Fibroblast of lung (primary cell): ENCODE measurements around the gene COL18A1. TPM values are rescaled to one million over a fixed set of nuclear protein-coding genes. Genes with fewer than 3 reads are reported as not detected.

Experiments
- DNase-seq, 2 donors: peaks; one replicate each; pipeline versions ENCODE4 v3.0.0 to v3.0.0-alpha.2; 2010; ENCODE audit warnings: low read depth in 2 of 2
- H2AFZ ChIP-seq: 2 replicates; pipeline ENCODE4 v1.5.1; 2012; ENCODE audit warnings: low read length, control low read depth, inconsistent platforms
- H3K27ac ChIP-seq: 2 replicates; pipeline ENCODE4 v1.5.1; 2011; ENCODE audit warnings: low read length, control low read depth; ENCODE audit not compliant: insufficient read depth
- H3K27me3 ChIP-seq: 2 replicates; pipeline ENCODE4 v1.5.1; 2011; ENCODE audit warnings: mild to moderate bottlenecking, low read length; ENCODE audit not compliant: control insufficient read depth, insufficient read depth
- H3K36me3 ChIP-seq: 2 replicates; pipeline ENCODE4 v1.5.1; 2011; ENCODE audit warnings: low read length; ENCODE audit not compliant: control insufficient read depth, insufficient read depth
- H3K4me1 ChIP-seq: 2 replicates; pipeline ENCODE4 v1.5.1; 2011; ENCODE audit warnings: low read length; ENCODE audit not compliant: control insufficient read depth, insufficient read depth; ENCODE audit errors: extremely low read depth
- H3K4me2 ChIP-seq: 2 replicates; pipeline ENCODE4 v1.5.1; 2011; ENCODE audit warnings: low read length, control low read depth; ENCODE audit not compliant: insufficient read depth; ENCODE audit errors: extremely low read depth
- H3K4me3 ChIP-seq, 4 experiments: fragments of 200-600 bp in 1 of 4; sonication (generic) in 1 of 4; replicated peaks in 1 of 4; 2 replicates each; pipeline ENCODE4 v1.5.1; 2011 to 2016; ENCODE audit warnings: low read length in 4 of 4, low read depth in 3 of 4, mild to moderate bottlenecking in 3 of 4, control low read depth in 2 of 4, inconsistent platforms in 1 of 4, mixed read lengths in 1 of 4; ENCODE audit not compliant: insufficient read depth in 1 of 4; ENCODE audit errors: control extremely low read depth in 1 of 4
- H3K79me2 ChIP-seq: 2 replicates; pipeline ENCODE4 v1.5.1; 2012; ENCODE audit warnings: mild to moderate bottlenecking, low read length, inconsistent platforms; ENCODE audit not compliant: control insufficient read depth, insufficient read depth
- H3K9ac ChIP-seq: 2 replicates; pipeline ENCODE4 v1.5.1; 2011; ENCODE audit warnings: mild to moderate bottlenecking, low read length, control low read depth; ENCODE audit not compliant: insufficient read depth
- H3K9me3 ChIP-seq: 2 replicates; pipeline ENCODE4 v1.5.1; 2012; ENCODE audit warnings: low read depth, low read length; ENCODE audit not compliant: control insufficient read depth, insufficient read depth
- H4K20me1 ChIP-seq: 2 replicates; pipeline ENCODE4 v1.5.1; 2011; ENCODE audit warnings: low read length; ENCODE audit not compliant: control insufficient read depth, insufficient read depth; ENCODE audit errors: extremely low read depth
- EZH2 ChIP-seq: IDR thresholded peaks from 2 replicates; pipeline ENCODE4 v1.5.1; 2012; ENCODE audit warnings: low read length, control low read depth, mild to moderate bottlenecking; ENCODE audit errors: missing control alignments
- polyA plus RNA-seq, 2 donors: library from polyadenylated mRNA; depleted of rRNA in 1 of 2; stranded (reverse) in 1 of 2; unstranded in 1 of 2; fragments of >200 nt; gene quantifications; 2 replicates each; pipeline ENCODE4 v1.2.1, GENCODE V29; 2011 to 2012; ENCODE audit warnings: missing spikeins in 1 of 2
- total RNA-seq: library from RNA; depleted of rRNA; stranded (reverse); fragments of >200 nt; gene quantifications from 2 replicates; pipeline ENCODE4 v1.2.1, GENCODE V29; 2014
- TF ChIP-seq, protein P1 (sequence below), 2 donors: IDR thresholded peaks in 1 of 2; conservative IDR thresholded peaks in 1 of 2; 1 replicate in 1 of 2; 2 replicates in 1 of 2; pipeline ENCODE4 v1.5.1; 2011 to 2012; ENCODE audit warnings: low read length in 2 of 2, control low read depth in 1 of 2, inconsistent platforms in 1 of 2, low read depth in 1 of 2, mild to moderate bottlenecking in 1 of 2

Gene COL18A1
- total and polyA plus RNA-seq, 2 donors (not counting 1 experiment from before 2014, with no cell fraction given) = 24.3 to 38.8 TPM

DNA sequence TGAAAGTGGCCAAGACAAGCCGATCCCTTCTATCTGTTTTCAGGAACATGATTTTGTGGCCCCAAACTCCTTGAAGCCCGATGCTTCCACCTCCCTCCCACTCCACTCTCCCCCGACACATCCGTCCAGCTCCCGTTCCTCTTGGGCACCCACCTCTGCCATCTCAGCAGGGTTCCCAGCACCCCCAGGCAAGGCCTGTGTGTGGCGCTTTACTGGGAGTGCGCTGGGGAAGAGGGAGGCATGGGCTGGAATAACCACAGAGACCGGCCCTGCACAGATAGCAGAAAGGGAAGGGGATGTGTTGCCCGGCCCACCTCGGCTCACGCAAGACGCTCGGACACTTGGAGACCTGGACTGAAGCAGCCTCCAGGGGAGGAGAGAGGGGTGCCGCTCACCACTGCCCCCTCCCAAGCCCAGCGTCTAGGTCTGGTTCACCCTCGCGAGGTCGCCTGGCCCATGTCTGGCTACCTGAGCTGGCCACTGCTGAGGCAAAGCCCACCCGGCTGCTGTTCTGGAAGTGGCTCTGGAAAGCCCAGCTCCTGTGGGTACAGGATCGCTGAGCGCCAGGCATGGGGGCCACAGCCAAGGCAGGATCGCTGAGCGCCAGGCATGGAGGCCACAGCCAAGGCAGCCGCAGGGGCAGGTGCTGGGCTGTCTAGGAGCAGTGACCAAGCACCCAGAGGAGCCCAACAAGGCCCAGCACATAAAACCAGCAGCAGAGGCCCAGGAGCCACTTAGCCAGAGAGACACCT, 23.8 kb upstream of the COL18A1 start:
- Histone ChIP-seq H3K27me3 (no peaks in the 10 kb centered on the region), H3K79me2 (no peaks in the 10 kb centered on the region), H3K4me3 (no peak overlapping the region), H4K20me1 (no peaks in the 10 kb centered on the region), H3K4me1 (peaks cover 3% of the 10 kb centered on the region), H3K9ac (no peak overlapping the region), H3K9me3 (no peaks in the 10 kb centered on the region), H2AFZ (no peak overlapping the region), H3K4me2 (no peak overlapping the region), H3K27ac (no peak overlapping the region), H3K36me3 (no peaks in the 10 kb centered on the region)
- TF ChIP-seq EZH2 = no peak
- TF ChIP-seq, protein P1, sequence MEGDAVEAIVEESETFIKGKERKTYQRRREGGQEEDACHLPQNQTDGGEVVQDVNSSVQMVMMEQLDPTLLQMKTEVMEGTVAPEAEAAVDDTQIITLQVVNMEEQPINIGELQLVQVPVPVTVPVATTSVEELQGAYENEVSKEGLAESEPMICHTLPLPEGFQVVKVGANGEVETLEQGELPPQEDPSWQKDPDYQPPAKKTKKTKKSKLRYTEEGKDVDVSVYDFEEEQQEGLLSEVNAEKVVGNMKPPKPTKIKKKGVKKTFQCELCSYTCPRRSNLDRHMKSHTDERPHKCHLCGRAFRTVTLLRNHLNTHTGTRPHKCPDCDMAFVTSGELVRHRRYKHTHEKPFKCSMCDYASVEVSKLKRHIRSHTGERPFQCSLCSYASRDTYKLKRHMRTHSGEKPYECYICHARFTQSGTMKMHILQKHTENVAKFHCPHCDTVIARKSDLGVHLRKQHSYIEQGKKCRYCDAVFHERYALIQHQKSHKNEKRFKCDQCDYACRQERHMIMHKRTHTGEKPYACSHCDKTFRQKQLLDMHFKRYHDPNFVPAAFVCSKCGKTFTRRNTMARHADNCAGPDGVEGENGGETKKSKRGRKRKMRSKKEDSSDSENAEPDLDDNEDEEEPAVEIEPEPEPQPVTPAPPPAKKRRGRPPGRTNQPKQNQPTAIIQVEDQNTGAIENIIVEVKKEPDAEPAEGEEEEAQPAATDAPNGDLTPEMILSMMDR (conservative IDR thresholded peaks at IDR 0.05 in 1 of 2, IDR thresholded peaks at IDR 0.05 in 1 of 2; ENCODE audit: low read depth in 1 of 2, low read length in 2 of 2) = no peak
- DNase-seq = no peak

DNA sequence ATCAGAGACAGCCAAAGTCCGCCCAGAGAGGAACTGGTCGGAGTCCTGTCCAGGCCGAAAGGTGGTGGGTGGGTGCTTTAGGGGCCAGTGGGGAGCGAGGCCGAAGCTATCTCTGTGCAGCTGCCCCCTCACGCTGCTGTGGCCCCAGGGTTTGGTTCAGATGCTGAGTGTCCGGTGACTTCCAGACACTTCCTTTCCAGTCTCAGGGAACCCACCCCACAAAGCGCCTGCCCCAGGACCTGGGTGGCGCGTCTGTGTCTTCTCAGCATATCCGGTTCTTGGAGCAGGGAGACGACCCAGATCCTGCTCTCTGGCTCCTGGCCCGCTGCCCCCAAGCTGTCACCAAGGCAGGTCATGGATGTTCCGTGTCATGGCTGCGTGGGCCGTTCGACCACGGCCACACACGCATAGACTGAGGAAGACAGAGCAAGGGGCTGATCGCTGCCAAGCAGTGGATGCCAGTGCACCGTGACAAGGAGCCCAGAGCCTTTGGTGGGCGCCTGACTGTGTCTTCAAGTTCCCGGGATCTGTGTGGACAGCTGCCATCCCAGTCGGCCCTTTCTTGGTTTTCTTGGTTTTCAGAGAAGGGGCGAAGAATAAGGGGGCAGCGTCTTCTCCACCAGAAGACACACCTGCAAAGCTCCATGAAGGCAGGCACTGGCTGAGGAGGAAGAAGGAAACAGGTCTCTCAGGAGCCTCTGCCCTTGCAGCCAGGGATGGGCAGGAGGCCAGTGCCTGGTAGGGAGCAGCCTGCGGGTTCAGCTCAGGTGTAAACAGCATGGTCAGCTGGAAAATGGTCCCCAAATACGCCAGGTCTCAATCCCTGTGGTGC, 22.9 kb upstream of the COL18A1 start:
- no peak overlapping the region for H2AFZ ChIP-seq
- no peak for DNase-seq
- H3K27ac ChIP-seq = no peak overlapping the region
- H3K4me3 ChIP-seq = no peak overlapping the region
- H3K79me2 ChIP-seq = no peaks in the 10 kb centered on the region
- H4K20me1 ChIP-seq = no peaks in the 10 kb centered on the region
- H3K4me2 ChIP-seq = no peak overlapping the region
- peaks cover 11% of the 10 kb centered on the region for H3K4me1 ChIP-seq
- H3K9ac ChIP-seq = no peak overlapping the region
- TF ChIP-seq, protein P1 (conservative IDR thresholded peaks at IDR 0.05 in 1 of 2, IDR thresholded peaks at IDR 0.05 in 1 of 2; ENCODE audit: low read depth in 1 of 2, low read length in 2 of 2) = no peak
- no peak for TF ChIP-seq EZH2
- H3K27me3 ChIP-seq = no peaks in the 10 kb centered on the region
- H3K9me3 ChIP-seq = no peaks in the 10 kb centered on the region
- H3K36me3 ChIP-seq = no peaks in the 10 kb centered on the region

DNA sequence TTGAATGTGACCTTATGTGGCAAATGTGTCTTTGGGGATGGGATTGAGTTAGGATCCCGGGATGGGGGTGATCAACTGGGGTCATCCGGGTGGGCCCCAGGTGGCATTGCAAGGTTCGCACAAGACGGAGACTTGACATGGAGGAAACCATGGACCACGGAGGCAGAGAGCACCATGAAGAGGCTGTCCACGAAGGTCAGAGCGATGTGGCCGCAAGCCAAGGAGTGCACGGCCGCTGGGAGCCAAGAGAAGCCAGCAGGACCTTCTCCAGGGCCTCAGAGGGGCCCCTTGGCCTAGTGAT, 22.3 kb upstream of the COL18A1 start:
- Histone ChIP-seq H3K36me3 (no peaks in the 10 kb centered on the region), H3K9me3 (no peaks in the 10 kb centered on the region), H3K4me1 (peaks cover 16% of the 10 kb centered on the region), H3K79me2 (no peaks in the 10 kb centered on the region), H2AFZ (no peak overlapping the region), H3K27ac (no peak overlapping the region), H3K27me3 (no peaks in the 10 kb centered on the region), H4K20me1 (no peaks in the 10 kb centered on the region), H3K4me2 (no peak overlapping the region), H3K4me3 (no peak overlapping the region), H3K9ac (no peak overlapping the region)
- no peak for TF ChIP-seq EZH2
- TF ChIP-seq, protein P1 (conservative IDR thresholded peaks at IDR 0.05 in 1 of 2, IDR thresholded peaks at IDR 0.05 in 1 of 2; ENCODE audit: low read depth in 1 of 2, low read length in 2 of 2) = no peak
- DNase-seq = no peak
